ENCODE results near the gene BPTF.
"Not testable (repeated sequence)": the region's sequence is repeated elsewhere in the genome, so short reads cannot be mapped to it uniquely, and the experiment has no call there.

Gene BPTF

GRCh38 chr17:67834634-67835033 lies 9.3 kb downstream of the BPTF start:
- no peak overlapping the region for H3K4me3 ChIP-seq (ENCODE audit: low read depth, low read length)
- TF ChIP-seq, protein P1, sequence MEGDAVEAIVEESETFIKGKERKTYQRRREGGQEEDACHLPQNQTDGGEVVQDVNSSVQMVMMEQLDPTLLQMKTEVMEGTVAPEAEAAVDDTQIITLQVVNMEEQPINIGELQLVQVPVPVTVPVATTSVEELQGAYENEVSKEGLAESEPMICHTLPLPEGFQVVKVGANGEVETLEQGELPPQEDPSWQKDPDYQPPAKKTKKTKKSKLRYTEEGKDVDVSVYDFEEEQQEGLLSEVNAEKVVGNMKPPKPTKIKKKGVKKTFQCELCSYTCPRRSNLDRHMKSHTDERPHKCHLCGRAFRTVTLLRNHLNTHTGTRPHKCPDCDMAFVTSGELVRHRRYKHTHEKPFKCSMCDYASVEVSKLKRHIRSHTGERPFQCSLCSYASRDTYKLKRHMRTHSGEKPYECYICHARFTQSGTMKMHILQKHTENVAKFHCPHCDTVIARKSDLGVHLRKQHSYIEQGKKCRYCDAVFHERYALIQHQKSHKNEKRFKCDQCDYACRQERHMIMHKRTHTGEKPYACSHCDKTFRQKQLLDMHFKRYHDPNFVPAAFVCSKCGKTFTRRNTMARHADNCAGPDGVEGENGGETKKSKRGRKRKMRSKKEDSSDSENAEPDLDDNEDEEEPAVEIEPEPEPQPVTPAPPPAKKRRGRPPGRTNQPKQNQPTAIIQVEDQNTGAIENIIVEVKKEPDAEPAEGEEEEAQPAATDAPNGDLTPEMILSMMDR (IDR thresholded peaks at IDR 0.05; ENCODE audit: low read depth, low read length): no peak

GRCh38 chr17:67836205-67836987 lies 11.1 kb downstream of the BPTF start:
- TF ChIP-seq, protein P1 (IDR thresholded peaks at IDR 0.05; ENCODE audit: low read depth, low read length): no peak
- peak overlapping the region; percentile 2; the same call in 1 of the 2 replicates for H3K4me3 ChIP-seq (ENCODE audit: low read depth, low read length)

DNA sequence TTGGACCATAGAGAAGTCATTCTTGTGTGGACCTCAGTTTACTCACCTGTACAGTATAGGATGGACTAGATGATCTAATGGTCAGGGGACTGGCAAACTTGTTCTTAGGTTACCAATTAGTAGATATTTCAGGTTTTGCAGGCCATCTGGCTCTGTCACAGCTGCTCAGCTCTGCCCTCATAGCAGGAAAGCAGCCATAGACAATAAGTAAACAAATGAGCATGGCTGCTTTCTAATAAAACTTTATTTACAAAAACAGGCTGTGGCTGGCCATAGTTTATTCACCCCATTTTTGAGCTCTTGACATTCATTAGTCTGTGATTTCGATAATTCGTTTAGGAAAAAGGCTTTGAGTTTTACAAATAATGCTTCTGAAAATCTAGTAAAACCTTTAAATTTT lies 12.7 kb downstream of the BPTF start:
- TF ChIP-seq, protein P1 (IDR thresholded peaks at IDR 0.05; ENCODE audit: low read depth, low read length): no peak
- H3K4me3 ChIP-seq (ENCODE audit: low read depth, low read length): no peak overlapping the region

DNA sequence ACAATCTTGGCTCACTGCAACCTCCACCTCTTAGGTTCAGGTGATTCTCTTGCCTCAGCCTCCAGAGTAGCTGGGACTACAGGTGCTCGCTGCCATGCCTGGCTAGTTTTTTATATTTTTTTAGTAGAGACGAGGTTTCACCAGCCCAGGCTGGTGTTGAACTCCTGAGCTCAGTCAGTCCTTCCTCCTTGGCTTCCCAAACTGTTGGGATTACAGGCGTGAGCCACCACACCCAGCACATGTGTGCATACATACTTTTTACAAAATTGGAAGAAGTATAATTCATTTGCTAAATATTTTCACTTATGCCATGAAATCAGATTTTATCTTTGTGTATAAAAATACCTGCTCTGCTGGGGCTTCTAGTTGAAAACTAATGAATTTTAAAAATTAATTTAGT lies 13.2 kb downstream of the BPTF start:
- TF ChIP-seq, protein P1 (IDR thresholded peaks at IDR 0.05; ENCODE audit: low read depth, low read length): no peak

GRCh38 chr17:67841992-67842391 lies 16.7 kb downstream of the BPTF start:
- no peak overlapping the region for H3K4me3 ChIP-seq (ENCODE audit: low read depth, low read length)
- TF ChIP-seq, protein P1 (IDR thresholded peaks at IDR 0.05; ENCODE audit: low read depth, low read length): no peak

More for the DNA sequence above, 13.2 kb downstream of the BPTF start:
- no peak overlapping the region for H3K4me3 ChIP-seq (ENCODE audit: low read depth, low read length)

- no peak overlapping the region for H3K4me3 ChIP-seq (ENCODE audit: low read depth, low read length)
- TF ChIP-seq, protein P1 (IDR thresholded peaks at IDR 0.05; ENCODE audit: low read depth, low read length): no peak
These were observed 17.3 kb downstream of the BPTF start for GRCh38 chr17:67842648-67843047.

DNA sequence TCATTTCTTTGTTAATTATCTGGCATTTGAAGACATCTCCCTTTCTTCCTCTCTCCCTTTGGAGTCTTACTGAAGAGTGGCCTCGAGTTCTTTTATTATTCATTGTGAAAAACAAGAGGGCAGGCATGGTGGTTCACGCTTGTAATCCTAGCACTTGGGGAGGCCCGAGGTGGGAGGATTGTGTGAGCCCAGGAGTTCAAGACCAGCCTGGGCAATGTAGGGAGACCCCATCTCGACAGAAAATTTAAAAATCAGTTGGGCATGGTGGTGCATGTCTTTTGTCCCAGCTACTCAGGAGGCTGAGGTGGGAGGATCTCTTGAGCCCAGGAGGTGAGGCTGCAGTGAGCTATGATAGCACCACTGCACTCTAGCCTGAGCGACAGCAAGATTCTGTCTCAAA lies 20.1 kb downstream of the BPTF start:
- no peak overlapping the region for H3K4me3 ChIP-seq (ENCODE audit: low read depth, low read length)
- TF ChIP-seq, protein P1 (IDR thresholded peaks at IDR 0.05; ENCODE audit: low read depth, low read length): no peak

- H3K4me3 ChIP-seq (ENCODE audit: low read depth, low read length): not testable (repeated sequence)
These were observed 22.9 kb downstream of the BPTF start for GRCh38 chr17:67848189-67848588.

GRCh38 chr17:67848846-67849245 lies 23.5 kb downstream of the BPTF start:
- H3K4me3 ChIP-seq (ENCODE audit: low read depth, low read length): not testable (repeated sequence)

Measured in WI38 (cell line).